Measurements from ENCODE around the gene NOXRED1.
"Not testable (repeated sequence)": the region's sequence is repeated elsewhere in the genome, so short reads cannot be mapped to it uniquely, and the experiment has no call there.

NOXRED1 gene, protein sequence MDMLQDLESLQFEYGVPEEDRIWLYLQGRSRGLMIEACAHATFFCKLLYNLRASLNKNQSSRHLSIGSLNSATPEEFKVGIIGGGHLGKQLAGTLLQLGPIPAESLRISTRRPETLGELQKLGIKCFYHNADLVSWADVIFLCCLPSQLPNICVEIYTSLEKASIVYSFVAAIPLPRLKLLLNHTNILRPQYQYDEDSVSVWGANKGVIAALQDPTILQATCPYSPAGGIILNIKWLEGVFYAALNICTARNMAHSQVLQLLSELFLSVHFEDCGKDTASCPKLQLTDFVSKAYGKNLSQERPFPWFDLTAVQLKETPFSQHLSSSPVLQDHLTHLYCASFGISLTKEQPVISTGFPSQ
- 0.10 to 0.92 (median 0.42) reads per million in 18 experiments for total RNA-seq

DNA sequence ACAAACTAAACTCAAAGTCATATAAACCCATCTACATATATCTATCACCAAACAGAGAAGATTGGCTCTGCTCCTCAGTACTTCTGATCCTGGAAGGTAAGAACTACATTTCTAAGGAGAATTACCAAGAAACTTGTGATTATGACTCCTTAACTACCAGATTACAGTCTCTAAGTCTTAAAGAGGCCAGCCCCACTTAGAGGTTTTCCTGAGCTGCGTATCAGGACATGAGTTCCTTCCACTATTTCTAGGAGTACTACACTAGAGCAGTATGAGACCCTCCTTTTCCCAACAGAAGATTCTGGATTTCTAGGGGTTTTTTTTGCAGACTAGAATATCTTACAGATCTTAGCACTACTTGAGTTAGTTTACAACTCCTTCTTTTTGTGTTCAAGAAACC lies at the start of gene NOXRED1:
Gene NOXRED1, minus strand, starts transcription at position 101 of the 400 bp plus-strand sequence. CDS start 634 bp downstream, outside the sequence.
- no peak for DNase-seq

DNA sequence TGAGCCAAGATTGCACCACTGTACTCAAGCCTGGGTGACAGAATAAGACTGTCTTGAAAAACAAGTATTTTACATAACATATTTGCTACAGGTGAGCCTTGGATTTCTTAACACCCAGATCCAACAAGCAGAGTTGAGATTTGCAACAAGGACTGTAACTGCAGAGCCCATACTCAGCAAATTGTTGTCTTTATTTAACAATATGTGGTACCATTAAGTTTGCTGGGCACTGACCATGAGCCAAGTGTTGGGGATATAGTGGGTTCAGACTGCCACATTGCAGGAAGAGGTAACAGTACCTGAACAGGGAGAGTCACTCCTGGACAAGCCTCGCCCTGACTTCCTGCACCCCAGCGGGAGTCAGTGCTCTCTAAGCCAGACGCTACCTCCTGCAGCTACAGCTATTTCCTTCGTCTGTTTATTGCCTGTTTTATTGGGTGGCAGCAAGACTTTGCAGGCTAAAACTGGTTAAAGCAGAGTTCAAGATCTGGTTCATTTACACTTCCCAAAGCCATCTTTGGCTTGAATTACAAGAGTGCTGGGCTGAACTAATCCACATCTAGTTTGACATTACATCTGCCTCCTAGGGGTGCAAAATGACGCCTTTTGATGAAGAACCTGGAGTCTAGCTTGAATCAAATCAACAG lies 47.0 kb upstream of the NOXRED1 start:
- no peak for DNase-seq

DNA sequence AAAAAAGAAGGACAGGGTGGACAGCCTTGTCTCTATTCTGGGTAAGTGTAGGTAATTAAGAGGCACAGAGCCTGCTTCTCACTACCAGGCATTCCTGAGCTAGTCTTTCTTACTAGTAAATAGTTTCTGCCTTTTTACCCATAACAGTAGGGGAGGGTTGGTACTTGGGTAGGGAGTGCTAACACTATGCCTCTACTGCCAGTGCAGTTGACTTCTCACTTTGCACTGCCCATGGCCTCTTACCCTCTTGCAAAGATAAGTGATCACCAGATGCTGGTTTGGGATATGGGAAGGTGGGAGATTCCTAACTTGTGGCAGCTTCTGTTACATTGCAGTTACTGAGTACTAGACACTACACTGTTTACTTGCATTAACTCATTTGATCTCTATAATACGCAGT lies 46.2 kb upstream of the NOXRED1 start:
- DNase-seq = no peak

DNA sequence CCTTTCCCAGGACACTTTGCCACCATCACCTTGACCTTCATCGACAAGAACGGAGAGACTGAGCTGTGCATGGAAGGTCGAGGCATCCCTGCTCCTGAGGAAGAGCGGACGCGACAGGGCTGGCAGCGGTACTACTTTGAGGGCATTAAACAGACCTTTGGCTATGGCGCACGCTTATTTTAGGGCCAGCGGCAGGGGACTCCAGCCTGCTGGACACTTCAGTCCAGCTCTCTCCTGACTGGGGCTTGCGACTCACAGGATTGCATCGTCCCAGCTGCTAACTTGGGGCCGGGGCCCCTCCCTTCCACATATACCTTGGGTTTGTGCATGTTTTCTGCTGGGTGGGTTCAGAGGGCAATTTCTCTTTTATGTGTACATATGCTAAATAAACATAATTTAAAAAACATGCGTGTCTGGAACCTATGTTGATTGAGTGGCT lies 45.8 kb upstream of the NOXRED1 start:
- no peak for DNase-seq

DNA sequence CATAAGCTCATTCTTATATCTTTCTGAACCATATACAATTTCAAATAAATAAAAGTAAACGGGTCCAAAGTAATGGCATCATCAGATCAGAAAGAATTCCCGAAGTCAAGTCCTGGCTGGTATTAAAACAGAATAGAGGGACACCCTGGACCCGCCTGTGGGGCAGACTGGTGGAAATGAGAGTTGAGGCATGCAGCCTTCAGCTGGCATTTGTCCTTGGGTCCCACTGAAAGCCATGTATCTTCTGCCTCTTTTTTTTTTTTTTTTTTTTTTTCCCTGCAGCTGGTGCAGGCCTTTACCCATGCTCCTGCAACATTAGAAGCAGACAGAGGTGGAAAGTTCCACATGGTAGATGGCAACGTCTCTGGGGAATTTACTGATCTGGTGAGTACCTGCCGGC lies 44.5 kb upstream of the NOXRED1 start:
- DNase-seq = no peak

DNA sequence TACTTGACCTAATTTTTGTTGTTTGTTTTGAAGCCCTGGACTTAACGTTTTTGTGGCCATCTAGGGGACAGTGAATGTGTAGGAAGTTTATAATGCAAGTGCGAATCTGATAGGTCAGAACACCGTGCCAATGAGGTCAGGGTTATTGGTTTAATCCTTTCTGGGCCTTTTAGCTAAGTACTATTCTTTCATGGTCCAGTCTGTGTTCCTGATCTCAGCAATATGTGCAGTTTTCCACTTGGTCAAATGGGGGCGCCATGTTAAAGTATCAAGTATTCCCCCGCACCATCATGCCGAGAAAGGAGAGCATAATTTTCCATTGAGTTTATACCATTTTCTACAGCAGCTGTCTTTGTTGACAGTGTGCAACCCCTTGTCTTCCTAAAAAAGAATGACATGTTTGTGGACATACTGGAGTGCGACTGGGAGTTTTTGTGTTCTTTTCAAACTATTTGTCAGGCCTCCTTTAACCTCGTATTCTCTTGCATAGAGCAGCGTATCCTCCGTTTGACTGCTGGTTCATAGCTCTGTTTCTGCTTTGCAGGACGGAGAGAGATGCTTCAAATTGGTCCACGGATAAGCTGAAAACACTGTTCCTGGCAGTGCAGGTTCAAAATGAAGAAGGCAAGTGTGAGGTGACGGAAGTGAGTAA lies 35.9 kb upstream of the NOXRED1 start:
- peak; percentile 79 to 82 for DNase-seq

DNA sequence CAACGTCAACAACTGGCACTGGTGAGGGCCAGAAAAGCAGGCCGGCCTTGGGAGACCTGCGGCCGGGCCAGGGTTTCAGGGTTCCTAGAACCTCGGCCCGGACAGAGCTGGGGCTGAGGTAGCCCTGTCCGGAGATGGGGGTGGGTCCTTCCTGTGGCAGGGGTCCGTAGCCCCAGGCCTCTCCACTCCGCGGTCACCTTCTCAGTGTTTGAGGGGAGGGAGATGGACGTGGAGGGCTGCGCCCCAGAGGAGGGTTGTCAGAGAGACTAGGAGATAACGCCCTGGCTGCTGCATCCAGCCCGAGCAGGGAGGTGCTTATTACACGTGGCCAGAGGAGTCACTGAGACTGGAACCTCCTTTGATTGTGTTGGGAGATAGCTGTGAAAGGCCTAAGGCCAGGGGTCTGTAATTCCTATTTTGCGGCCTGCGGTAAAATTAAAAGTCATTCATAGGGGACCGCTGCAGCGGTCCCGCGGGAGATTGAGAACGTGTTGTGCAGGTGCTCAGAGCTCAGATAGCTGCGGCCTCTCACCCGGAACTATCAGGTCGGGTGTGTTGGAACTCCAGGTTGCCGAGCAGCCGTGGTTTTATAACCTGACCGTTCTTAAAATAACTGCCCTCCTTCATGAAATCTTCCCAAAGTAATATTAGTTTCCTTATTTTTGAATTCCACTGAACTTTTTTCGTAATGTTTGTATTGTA lies 35.1 kb upstream of the NOXRED1 start:
- peak in 1 of 2 donors; percentile 16 for DNase-seq

DNA sequence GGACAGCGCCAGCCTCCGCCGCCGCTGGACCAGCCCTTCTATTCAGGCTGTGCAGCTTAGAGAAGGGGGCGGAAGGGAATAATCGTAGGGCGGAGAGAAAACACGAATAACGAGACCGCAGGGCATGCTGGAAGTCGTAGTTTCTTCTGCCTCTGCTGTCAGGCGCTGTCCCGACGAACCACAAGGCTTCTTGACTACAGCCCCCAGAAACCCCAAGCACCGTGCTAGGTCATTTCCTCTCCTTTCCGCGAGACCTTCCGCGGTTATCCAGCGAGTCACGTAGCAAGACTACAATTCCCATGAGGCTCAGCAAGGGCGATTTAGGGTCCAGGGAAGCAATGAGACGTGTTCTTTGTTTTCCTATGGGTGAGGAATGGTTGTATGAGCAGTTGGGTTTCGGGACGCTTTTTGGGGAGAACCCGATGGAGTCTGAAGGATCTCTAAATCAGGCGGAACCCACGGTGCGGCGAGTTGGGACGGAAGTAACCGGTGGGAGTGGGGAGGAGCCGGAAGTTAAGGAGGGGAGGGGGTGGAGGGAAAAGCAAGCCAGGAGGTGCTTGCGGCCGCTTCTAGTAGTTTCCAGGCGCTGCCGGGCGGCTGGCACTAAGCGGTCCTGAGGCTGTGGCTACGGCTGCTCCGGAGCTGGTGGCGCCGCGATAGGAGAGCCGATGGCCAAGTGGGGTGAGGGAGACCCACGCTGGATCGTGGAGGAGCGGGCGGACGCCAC lies 34.4 kb upstream of the NOXRED1 start, which contains the start of the genes AHSA1 and VIPAS39:
Gene AHSA1, plus strand, starts transcription at position 572 of the 727 bp plus-strand sequence. Its CDS starts 97 bp downstream, at position 669.
Gene VIPAS39, minus strand, starts transcription at position 80 of the 727 bp plus-strand sequence. CDS start 3,499 bp downstream, outside the sequence.
- DNase-seq = peak; percentile 99

DNA sequence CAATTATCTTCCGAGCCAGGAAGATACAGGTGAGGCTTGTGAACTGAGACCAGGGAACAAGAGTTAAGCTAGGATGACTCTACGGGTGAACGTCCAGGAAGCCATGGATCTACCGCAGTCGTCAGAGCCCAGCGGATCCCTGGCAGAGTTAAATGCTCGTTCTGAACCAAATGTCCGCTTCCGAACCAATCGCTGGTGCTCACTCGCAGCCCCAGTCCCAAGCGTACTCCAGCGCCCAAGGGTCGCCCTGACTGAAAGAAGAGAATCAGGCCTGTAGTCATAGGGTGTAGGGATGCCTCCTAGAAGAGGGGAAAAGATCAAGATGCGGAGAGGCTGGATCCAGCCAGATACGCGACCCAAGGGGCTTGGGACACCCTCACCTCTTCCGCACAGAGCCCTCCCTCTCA lies 33.8 kb upstream of the NOXRED1 start:
- no peak for DNase-seq

DNA sequence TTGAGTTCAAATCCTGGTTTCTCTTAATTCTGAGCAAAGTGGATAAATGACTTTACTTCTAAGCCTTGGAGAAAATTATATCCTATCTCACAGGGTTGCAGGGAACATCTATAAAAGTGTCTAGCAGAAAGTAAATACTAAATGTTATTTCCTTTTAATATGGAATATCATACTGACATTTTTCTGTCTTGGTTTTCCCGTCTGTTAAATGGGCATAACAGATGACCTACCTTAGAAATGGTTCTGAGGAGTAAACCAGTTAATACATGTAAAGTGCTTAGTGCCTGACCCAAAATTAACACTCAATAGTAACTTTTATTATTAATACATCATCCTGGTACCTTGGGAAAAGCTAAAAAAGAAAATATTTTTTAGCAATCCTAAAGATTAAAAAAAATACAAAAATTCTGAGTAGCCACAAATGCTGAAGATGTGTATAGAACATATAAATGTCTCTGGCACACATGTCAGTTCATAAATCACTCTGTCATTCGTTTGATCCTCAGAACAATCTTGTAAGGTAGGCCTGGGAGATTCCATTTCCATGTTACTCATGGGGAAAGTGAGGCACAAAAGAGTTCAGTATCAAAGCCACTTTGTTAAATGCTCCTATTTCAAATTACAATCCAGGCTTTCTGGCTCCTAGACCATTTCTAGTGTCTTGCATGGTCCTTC lies 32.8 kb upstream of the NOXRED1 start:
- no peak for DNase-seq

DNA sequence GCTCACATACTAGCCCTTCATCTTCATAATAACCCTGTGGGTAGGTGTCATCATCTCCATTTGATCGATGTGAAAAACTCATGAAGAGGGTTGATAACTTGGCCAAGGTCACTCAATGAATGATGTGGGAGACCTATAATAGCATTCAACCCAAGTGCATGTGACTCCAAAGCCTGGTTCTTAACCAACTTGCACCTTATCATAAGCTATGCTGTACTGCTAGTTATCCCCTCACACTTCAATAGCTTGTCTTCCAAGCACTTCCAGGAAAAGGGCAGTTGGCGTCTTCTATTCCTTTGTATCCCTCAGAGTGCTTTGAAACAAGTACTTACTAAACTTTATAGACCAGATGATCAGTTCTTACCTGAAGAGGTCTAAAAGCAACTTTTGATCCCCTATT lies 18.9 kb upstream of the NOXRED1 start:
- no peak for DNase-seq

DNA sequence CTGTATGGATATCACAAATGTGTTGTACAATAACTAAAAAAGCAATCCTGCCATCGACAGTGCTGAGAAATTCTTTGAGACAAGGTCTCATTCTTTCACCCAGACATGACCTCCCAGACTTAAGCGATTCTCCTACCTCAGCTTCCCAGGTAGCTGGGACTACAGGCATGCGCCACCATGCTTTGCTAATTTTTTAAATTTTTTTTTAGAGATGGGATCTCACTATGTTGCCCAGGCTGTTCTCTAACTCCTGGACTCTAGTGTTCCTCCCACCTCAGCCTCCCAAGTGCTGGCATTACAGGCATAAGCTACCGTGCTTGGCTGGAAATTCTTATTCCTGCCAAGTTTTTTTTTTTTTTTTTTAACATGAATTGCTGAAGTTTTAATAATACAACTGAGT lies 16.5 kb upstream of the NOXRED1 start:
- DNase-seq = no peak

DNA sequence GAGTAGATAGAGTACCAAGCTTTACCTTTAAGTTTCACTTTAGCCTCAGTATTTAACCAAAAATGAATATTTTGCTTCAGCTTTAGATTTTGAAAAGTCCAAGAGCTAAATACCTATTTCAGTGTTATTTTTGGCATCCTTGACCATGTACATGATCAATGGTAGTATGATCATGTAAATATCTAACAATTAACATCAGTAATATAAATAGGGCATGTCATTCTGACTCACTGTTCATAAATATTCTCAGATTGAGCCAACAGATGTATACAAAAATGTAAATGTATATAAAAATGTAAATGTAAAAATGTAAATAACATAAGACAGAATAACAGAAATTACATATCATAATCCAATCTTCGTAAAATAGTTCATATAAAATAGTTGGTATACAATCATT lies 15.3 kb upstream of the NOXRED1 start:
- DNase-seq = no peak

DNA sequence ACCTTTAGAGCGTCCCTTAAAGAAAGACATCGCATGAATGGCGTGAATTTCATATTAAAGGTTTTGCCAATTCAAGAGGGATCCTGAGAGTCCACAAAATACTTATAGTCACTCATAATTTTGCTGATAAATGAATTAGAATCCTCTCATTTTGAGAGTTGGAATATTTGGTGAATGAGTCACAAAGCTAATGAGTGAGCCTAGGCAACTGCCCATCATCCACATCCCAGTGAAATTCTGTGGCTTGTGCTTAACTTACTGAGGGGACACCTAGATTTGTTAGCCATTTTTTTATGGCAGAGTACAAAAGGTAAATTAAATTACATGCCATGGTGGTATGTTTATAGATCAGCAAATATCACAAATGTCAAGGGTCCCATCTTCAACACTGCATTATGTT lies 12.7 kb upstream of the NOXRED1 start:
- no peak for DNase-seq

DNA sequence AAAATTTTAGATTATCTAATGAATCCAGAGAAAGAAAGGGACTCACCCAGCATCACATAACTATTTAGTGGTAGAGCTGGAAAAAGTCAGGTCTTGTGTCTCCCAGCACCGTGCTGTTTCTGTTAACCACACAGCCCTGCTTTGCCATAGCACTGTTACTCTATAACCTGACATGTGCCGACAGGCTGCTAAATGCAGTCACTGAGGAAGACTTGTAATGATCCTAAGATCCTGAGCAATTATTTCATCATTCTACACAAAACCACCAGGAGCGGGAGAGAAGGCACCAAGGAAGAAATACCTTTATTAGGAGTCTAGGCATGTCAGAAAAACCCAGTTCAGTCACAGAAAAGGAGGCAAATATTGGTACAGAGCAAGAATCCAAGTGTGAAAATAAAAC lies 3.1 kb upstream of the NOXRED1 start:
- no peak for DNase-seq

DNA sequence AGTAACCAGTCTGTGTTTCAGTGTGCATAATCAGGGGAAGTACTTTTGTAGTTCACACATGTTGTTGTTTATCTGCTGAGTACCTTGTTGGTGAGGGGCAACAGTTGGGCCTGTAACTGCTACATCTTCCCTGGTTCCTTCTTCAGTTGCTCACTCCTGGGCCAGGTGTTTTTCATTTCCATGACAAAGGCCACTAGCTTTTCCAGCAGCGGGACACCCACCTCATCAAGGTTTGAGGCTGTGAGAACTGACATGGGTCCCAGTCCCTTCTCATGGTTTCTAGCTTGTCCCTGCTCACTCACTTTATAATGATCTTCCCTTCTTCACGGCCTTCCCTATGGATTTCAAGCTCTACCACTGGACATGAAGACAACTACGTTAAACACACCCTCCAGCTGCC lies 1.5 kb upstream of the NOXRED1 start:
- DNase-seq = no peak

DNA sequence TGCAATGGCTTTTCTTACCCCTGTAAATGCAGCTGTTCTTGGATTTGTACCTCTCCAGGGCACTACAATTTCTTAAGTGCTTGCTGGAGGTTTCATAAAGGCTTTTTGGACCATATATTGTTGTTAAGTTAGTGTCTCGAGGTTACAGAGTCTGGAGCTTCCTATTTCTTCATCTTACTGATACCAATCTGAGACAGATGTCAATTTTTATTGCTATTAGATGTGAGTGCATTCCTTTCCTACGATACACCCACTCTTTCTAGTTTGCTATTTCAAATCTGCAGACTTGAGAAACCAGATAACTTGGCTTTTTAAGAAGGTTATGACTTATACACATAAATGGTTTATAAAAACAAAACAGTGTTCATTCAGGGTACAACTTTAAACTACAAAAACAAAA lies 2.1 kb downstream of the NOXRED1 start:
- no peak for DNase-seq

DNA sequence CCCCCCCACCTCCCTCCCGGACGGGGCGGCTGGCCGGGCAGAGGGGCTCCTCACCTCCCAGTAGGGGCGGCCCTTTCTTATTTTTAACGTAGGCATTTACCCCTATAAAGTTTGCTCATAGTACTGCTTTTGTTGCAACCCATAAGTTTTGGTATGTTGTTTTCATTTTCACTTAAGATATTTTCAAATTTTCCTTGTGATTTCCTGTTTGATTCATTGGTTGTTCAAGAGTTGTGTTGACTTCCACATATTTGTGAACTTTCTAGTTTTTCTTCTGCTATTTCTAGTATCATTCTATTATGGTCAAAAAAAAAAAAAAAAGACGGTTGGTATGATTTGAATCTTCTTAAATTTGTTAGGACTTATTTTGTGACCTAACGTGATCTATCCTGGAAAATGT lies 6.5 kb downstream of the NOXRED1 start:
- peak in 1 of 2 donors; percentile 18 for DNase-seq

DNA sequence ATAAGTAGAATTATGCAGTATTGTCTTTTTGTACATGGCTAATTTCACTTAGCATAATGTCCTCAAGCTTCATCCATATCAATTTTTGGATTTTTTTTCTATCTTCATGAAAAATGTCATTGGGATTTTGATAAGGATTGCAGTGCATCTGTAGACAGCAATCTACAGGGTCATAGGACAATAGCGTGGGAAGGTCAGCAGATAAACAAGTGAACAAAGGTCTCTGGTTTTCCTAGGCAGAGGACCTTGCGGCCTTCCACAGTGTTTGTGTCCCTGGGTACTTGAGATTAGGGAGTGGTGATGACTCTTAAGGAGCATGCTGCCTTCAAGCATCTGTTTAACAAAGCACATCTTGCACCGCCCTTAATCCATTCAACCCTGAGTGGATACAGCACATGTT lies 7.2 kb downstream of the NOXRED1 start:
- DNase-seq = not testable (repeated sequence)

DNA sequence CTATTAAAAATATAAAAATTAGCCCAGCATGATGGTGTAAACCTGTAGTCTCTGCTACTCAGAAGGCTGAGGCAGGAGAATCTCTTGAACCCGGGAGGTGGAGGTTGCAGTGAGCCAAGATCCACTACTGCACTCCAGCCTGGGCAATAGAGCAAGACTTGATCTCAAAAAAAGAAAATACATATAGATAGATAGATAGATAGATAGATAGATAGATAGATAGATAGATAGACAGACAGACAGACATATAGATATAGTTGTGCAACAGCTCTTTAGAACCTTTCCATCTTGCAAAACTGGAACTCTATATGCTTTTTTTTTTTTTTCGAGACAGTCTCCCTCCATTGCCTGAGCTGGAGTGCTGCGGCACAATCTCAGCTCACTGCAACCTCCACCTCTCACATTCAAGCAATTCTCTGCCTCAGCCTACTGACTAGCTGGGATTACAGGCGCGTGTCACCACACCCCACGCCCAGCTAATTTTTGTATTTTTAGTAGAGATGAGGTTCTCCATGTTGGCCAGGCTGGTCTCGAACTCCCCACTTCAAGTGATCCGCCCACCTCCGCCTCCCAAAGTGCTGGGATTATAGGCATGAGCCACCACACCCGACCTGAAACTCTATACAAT lies 7.8 kb downstream of the NOXRED1 start:
- DNase-seq = not testable (repeated sequence)

DNA sequence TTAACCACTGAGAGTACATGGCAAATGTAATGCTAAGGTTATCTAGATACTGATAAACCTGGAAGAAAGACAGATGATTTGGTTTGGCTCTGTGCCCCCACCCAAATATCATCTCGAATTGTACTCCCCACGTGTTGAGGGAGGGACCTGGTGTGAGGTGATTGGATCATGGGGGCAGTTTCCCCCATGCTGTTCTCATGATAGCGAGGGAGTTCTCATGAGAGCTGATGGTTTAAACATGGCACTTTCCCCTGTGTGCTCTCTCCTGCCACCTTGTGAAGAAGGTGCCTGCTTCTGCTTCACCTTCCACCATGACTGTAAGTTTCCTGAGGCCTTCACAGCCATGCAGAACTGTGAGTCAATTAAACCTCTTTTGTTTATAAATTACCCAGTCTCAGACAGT lies 14.2 kb downstream of the NOXRED1 start:
- no peak for DNase-seq
